Measurements from ENCODE around the gene AKAP11.
A peak's percentile ranks its signal among the peaks of the same experiment; 100 is the strongest.

Gene AKAP11

GRCh38 chr13:42348576-42348975, 76.6 kb downstream of the AKAP11 start:
- no peak for DNase-seq

- no peak for DNase-seq
Observed at GRCh38 chr13:42350141-42350540, 78.2 kb downstream of the AKAP11 start.

GRCh38 chr13:42354241-42355091, 82.5 kb downstream of the AKAP11 start:
- DNase-seq = peak; percentile 19

DNA sequence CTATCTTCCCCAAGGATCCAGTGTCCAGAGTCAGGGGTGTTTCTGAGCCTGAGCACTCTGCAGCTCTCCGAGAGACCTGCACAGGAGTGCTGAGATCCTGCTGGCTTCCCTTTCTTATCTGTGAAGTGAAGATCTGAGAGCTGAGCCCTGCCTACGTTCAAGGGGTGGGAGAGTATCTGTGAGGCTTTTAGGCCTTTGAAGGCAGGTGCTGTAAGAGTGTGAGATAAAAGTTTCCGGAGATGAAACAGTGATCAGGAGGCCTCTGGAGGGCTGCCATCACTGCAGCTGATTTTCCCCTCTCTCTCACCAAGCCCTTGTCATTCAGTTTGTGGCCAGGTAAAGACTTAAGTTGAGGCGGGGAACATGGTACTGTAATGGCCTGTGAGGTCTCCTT, 83.1 kb downstream of the AKAP11 start:
- no peak for DNase-seq

GRCh38 chr13:42355491-42356183, 83.7 kb downstream of the AKAP11 start:
- DNase-seq = no peak

- no peak for DNase-seq
Observed at GRCh38 chr13:42356184-42356575, 84.2 kb downstream of the AKAP11 start.

DNA sequence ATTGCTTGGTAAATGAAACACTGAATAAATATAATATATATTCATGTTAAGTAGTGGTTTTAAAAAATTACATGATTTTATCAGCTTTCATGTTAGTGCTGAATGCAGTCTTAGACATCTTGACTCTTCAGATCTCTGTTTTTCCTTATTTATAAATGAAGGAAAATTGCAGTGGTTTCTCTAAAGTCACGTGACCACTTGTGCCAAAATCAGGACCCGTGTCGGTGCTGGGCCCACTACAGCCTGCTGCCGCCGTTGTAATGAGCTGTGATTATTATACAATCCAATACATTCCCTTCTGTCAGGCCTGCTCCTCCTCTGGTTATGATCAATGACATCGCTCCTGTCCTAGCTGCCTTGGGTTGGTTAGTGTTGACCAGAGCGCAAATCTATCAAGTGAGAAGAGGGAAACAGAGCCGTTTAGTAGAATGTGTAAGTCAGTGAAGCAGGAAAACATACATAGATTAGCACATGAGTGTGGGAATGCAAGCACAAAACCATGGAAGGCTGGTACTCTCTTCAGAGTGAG, 88.2 kb downstream of the AKAP11 start:
- no peak for DNase-seq

GRCh38 chr13:42361701-42362100, 89.7 kb downstream of the AKAP11 start:
- no peak for DNase-seq

- DNase-seq = no peak
Observed at GRCh38 chr13:42363941-42364612, 92.1 kb downstream of the AKAP11 start.

DNA sequence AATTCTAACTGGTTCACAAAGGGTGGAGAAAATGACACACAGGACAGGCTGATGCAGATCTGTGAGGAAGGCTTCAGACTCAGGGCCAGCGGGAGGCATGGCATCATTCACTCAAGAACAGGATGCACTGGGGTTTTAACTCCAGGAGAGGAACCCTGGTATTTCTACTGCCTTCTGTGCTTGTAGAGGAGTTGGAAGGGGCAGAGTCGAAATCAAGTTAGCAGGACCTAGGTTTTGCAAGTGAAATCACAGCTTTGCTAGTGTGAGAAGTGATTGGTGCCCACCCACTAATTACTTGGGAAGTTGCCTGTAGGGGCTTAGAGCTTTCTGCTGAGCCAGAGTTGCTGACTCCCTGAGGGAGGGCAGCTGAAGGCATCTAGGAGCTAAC, 92.7 kb downstream of the AKAP11 start:
- no peak for DNase-seq

DNA sequence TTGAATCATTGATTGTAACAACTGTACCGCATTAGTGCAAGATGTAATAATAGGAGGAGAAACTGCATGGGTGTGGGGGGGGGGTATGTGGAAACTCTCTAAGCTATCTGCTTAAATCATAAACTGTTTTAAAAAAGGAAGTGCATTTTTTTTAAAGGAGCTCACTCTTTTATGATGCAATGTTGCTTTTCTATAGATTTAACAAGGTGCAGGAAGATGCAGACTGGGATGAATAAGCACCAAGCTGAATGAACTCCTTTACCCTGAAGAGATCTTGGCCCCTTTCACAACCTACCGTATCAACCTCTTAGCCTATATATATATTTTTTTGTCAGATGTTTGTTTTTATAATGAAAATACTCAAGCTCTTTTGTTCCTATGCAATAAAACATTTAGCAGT, 95.9 kb downstream of the AKAP11 start:
- peak; percentile 13 for DNase-seq

DNA sequence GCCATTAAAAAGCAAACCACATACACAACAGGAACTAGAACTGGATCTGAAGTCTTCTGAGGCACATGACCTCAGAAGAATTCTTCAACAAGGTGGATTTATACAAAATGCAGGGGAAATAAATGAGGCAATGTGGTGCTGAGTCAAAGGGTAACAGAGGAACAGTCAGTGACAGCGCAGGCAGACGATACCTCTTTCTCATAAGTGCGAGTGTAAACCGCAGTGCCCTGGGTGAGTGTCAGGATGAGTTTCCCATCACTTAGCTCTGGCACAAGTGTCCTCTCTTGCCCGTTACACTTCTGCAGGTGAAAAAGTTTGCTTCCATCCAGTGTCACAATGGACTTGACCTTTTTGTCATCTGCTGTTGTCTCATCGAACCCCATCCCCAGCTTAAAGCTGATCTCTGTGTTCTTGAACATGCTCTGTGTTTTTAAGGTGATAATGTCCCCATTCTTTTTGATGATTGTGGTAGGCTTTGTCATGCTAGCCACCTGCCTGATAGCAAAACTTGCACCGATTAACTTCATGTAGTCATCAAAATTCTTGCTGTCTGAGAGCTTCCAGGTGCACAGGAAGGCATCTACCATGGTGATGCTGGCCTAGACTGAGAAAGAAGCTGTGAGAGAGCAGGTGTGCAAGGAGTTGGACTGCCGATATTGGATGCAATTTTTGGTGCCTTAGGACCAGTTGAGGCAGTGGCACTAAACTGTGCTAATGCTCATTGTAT, 97.3 kb downstream of the AKAP11 start:
- DNase-seq = no peak

- no peak for DNase-seq
Observed at GRCh38 chr13:42370229-42370628, 98.3 kb downstream of the AKAP11 start.

Measured in suppressor macrophage treated with lipopolysaccharide for 4 hours (primary cell).